Uterus (tissue), 4 donors: ENCODE measurements around the gene MICAL3. TPM values are rescaled to one million over a fixed set of nuclear protein-coding genes. Genes with fewer than 3 reads are reported as not detected.

Experiments
- DNase-seq, 2 donors: peaks; one replicate each; pipeline ENCODE4 v3.0.0-alpha.2; 2019 to 2020
- H3K27ac ChIP-seq, 2 donors: fragments of 200-600 bp; sonication (generic); 1 replicate in 1 of 2; 2 replicates in 1 of 2; pipeline ENCODE4 v1.5.1; 2016 to 2018
- H3K27me3 ChIP-seq, 2 donors: fragments of 200-600 bp; sonication (generic); one replicate each; pipeline ENCODE4 v1.5.1; 2018 to 2019; ENCODE audit warnings: control low read depth in 1 of 2
- H3K36me3 ChIP-seq, 2 donors: fragments of 200-600 bp; sonication (generic); one replicate each; pipeline ENCODE4 v1.5.1; 2019; ENCODE audit warnings: control low read depth in 1 of 2
- H3K4me1 ChIP-seq, 2 donors: fragments of 200-600 bp; sonication (generic); one replicate each; pipeline ENCODE4 v1.5.1; 2018 to 2019; ENCODE audit warnings: control low read depth in 1 of 2
- H3K4me3 ChIP-seq, 2 donors: fragments of 200-600 bp; sonication (generic); 1 replicate in 1 of 2; 2 replicates in 1 of 2; pipeline ENCODE4 v1.5.1; 2018 to 2019; ENCODE audit warnings: mild to moderate bottlenecking in 1 of 2
- H3K9me3 ChIP-seq, 2 donors: fragments of 200-600 bp; sonication (generic); one replicate each; pipeline ENCODE4 v1.5.1; 2019; ENCODE audit warnings: control low read depth in 1 of 2
- CTCF ChIP-seq, 4 experiments: fragments of 200-600 bp in 2 of 4; fragments of 450-650 bp in 2 of 4; sonication (generic) in 2 of 4; IDR thresholded peaks; one replicate each; pipeline ENCODE4 v1.5.1; 2016 to 2019; ENCODE audit warnings: antibody characterized with exemption in 4 of 4, mild to moderate bottlenecking in 2 of 4, moderate library complexity in 1 of 4
- POLR2A ChIP-seq, 2 donors: fragments of 450-650 bp; IDR thresholded peaks; one replicate each; pipeline ENCODE4 v1.6.1; 2016; ENCODE audit warnings: antibody characterized with exemption in 2 of 2, mild to moderate bottlenecking in 1 of 2, moderate library complexity in 1 of 2
- intact Hi-C: fragments of 100-400 bp; cut with DNase I; formaldehyde crosslinking; loops from one replicate; pipeline ENCODE4 v1.15.1; 2023; ENCODE audit warnings: low total_unique reads
- total RNA-seq, 4 donors: library from RNA; depleted of rRNA in 3 of 4; stranded (reverse); fragments of >200 nt in 3 of 4; gene quantifications; one replicate each; pipeline versions ENCODE4 v1.1.0 to v1.2.4, GENCODE V29; 2014 to 2023
- donor health status: DM: yes; HTN: yes; CAD: no.

Gene MICAL3
- total RNA-seq, 4 donors from 2014 or later: 13.5 to 167 (median 47.2) TPM

- H3K36me3 ChIP-seq: no peaks in the 10 kb centered on the region
- H3K4me1 ChIP-seq: no peaks in the 10 kb centered on the region
- DNase-seq: no peak
- no peak overlapping the region for H3K4me3 ChIP-seq
- H3K9me3 ChIP-seq: no peaks in the 10 kb centered on the region
- no peak overlapping the region for H3K27ac ChIP-seq
- H3K27me3 ChIP-seq: no peaks in the 10 kb centered on the region
- intact Hi-C loops: no loop called here
- TF ChIP-seq POLR2A (IDR thresholded peaks at IDR 0.05): no peak
- no peak for TF ChIP-seq CTCF (IDR thresholded peaks at IDR 0.05)
These were observed 233.2 kb downstream of the MICAL3 start for GRCh38 chr22:17791196-17791595.

GRCh38 chr22:17789379-17790200, 234.8 kb downstream of the MICAL3 start:
- Histone ChIP-seq H3K36me3 (no peaks in the 10 kb centered on the region), H3K4me1 (no peaks in the 10 kb centered on the region), H3K27me3 (no peaks in the 10 kb centered on the region), H3K27ac (no peak overlapping the region), H3K4me3 (no peak overlapping the region), H3K9me3 (no peaks in the 10 kb centered on the region)
- no peak for DNase-seq
- TF ChIP-seq CTCF (IDR thresholded peaks at IDR 0.05): no peak
- TF ChIP-seq POLR2A (IDR thresholded peaks at IDR 0.05): no peak
- intact Hi-C loops: no loop called here

- Histone ChIP-seq H3K4me1 (no peaks in the 10 kb centered on the region), H3K4me3 (no peak overlapping the region), H3K27me3 (no peaks in the 10 kb centered on the region), H3K36me3 (no peaks in the 10 kb centered on the region), H3K9me3 (no peaks in the 10 kb centered on the region), H3K27ac (no peak overlapping the region)
- no peak for DNase-seq
- intact Hi-C loops: no loop called here
- TF ChIP-seq CTCF (IDR thresholded peaks at IDR 0.05): no peak
- no peak for TF ChIP-seq POLR2A (IDR thresholded peaks at IDR 0.05)
These were observed 235.6 kb downstream of the MICAL3 start for GRCh38 chr22:17788528-17789378.

GRCh38 chr22:17787716-17788330, 236.5 kb downstream of the MICAL3 start:
- H3K36me3 ChIP-seq: no peaks in the 10 kb centered on the region
- H3K9me3 ChIP-seq: no peaks in the 10 kb centered on the region
- no peak overlapping the region for H3K4me3 ChIP-seq
- intact Hi-C loops: no loop called here
- TF ChIP-seq CTCF (IDR thresholded peaks at IDR 0.05) (no peak), POLR2A (IDR thresholded peaks at IDR 0.05) (no peak)
- H3K27ac ChIP-seq: peak overlapping the region in 1 of 2 donors; percentile 5
- H3K27me3 ChIP-seq: no peaks in the 10 kb centered on the region
- H3K4me1 ChIP-seq: no peaks in the 10 kb centered on the region
- DNase-seq: no peak
